ENCODE results near the gene NR1I2. TPM values are rescaled to one million over a fixed set of nuclear protein-coding genes. Genes with fewer than 3 reads are reported as not detected.

NR1I2 gene
- total and polyA plus RNA-seq, 9 of the 15 experiments (the other 6 are each of a cell fraction or from before 2014, with no cell fraction given), result not detected

DNA sequence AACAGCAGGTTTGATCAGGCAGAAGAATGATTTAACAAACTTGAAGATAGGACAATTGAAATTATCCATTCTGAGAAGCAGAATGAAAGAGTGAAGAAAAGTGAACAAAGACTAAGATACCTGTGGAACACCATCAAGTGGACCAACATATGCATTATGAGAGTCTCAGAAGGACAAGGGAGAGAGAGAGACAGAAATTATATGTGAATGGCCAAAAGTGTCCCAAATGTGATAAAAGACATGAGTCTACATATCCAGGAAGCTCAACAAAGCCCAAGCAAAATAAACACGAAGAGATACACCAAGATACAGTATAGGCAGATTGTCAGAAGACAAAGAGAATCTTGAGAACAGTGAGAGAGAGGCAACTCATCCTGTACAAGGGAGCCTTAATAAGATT lies 5.6 kb upstream of the NR1I2 start:
- BruUV-seq (replicated peaks), result no TSS peak
- Histone ChIP-seq H3K4me1 (replicated peaks in 1 of 2; ENCODE audit: control insufficient read depth in 2 of 2, insufficient read depth in 2 of 2, low read length in 2 of 2) (peaks cover 0 to 10% of the 10 kb centered on the region in 2 experiments; a peak in 3 of 5 replicates), H3K9me3 (replicated peaks; ENCODE audit: control insufficient read depth, insufficient read depth, low read depth, low read length) (no peaks in the 10 kb centered on the region; the same call in 1 of the 2 replicates), H2AFZ (ENCODE audit: low read depth, low read length) (no peak overlapping the region), H3K4me3 (no peak overlapping the region), H3K9ac (ENCODE audit: insufficient read depth in 1 of 2, low read depth in 2 of 2, low read length in 2 of 2) (no peak overlapping the region), H3K27me3 (ENCODE audit: control insufficient read depth in 2 of 2, insufficient read depth in 2 of 2, low read length in 2 of 2) (no peaks in the 10 kb centered on the region), H3K9me1 (ENCODE audit: control insufficient read depth, insufficient read depth, low read length) (no peaks in the 10 kb centered on the region), H3K4me2 (ENCODE audit: insufficient read depth, low read length) (no peak overlapping the region), H4K20me1 (replicated peaks; ENCODE audit: control insufficient read depth, insufficient read depth, low read length) (no peaks in the 10 kb centered on the region), H3K36me3 (ENCODE audit: control insufficient read depth, insufficient read depth, low read length) (no peaks in the 10 kb centered on the region), H3K79me2 (ENCODE audit: control insufficient read depth, insufficient read depth, low read length) (no peaks in the 10 kb centered on the region), H3K27ac (ENCODE audit: extremely low read depth, low read depth, low read length) (no peak overlapping the region)
- no peak for FAIRE-seq
- DNase-seq (ENCODE audit: extremely low read depth in 1 of 4, low spot score in 3 of 4), result no peak
- intact Hi-C loops (cut with micrococcal nuclease) (no loop called here), in situ Hi-C loops (cut with MboI) (no loop called here)
- WGBS (ENCODE audit: insufficient coverage, low coverage, missing lambda C conversion rate), result 0% methylated on average over 1 of the region's 1 CpG
- ATAC-seq, result no peak
- ChIA-PET POLR2A (no interaction called here), CTCF (ENCODE audit: low intra/inter-chr PET ratio) (no interaction called here)
- TF ChIP-seq OTX1 (CRISPR knock-in tag; IDR thresholded peaks at IDR 0.05), result no peak
- TF ChIP-seq MCM7 (IDR thresholded peaks at IDR 0.05), result no peak
- no peak for TF ChIP-seq NR2C1 (IDR thresholded peaks at IDR 0.05)
- no peak for TF ChIP-seq NR2C1 (tag; IDR thresholded peaks at IDR 0.05)
- TF ChIP-seq E2F1 (CRISPR knock-in tag; IDR thresholded peaks at IDR 0.05), result no peak
- no peak for TF ChIP-seq ZNF23 (CRISPR knock-in tag; IDR thresholded peaks at IDR 0.05)
- TF ChIP-seq ZNF445 (CRISPR knock-in tag; IDR thresholded peaks at IDR 0.05; ENCODE audit: low read depth), result no peak
- TF ChIP-seq, protein P1, sequence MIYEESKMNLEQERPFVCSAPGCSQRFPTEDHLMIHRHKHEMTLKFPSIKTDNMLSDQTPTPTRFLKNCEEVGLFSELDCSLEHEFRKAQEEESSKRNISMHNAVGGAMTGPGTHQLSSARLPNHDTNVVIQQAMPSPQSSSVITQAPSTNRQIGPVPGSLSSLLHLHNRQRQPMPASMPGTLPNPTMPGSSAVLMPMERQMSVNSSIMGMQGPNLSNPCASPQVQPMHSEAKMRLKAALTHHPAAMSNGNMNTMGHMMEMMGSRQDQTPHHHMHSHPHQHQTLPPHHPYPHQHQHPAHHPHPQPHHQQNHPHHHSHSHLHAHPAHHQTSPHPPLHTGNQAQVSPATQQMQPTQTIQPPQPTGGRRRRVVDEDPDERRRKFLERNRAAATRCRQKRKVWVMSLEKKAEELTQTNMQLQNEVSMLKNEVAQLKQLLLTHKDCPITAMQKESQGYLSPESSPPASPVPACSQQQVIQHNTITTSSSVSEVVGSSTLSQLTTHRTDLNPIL (CRISPR knock-in tag; IDR thresholded peaks at IDR 0.05), result no peak
- TF ChIP-seq RNF219 (CRISPR knock-in tag; IDR thresholded peaks at IDR 0.05), result no peak
- TF ChIP-seq ZEB2 (IDR thresholded peaks at IDR 0.05), result no peak
- TF ChIP-seq ZNF586 (CRISPR knock-in tag; conservative IDR thresholded peaks at IDR 0.05), result no peak
- TF ChIP-seq ZSCAN29 (IDR thresholded peaks at IDR 0.05), result no peak
- no peak for TF ChIP-seq FOXM1 (IDR thresholded peaks at IDR 0.05; ENCODE audit: low read depth)
- TF ChIP-seq FOXM1 (CRISPR knock-in tag; IDR thresholded peaks at IDR 0.05; ENCODE audit: low read depth), result no peak

Data from K562 (cell line).